GM23248 (cell line): ENCODE results near the gene MACROD2.

ENCODE experiments used
- EZH2 ChIP-seq: fragments of 200-600 bp; sonication (generic); IDR thresholded peaks from 2 replicates; pipeline ENCODE4 v1.6.1; 2018; ENCODE audit warnings: antibody characterized with exemption, mild to moderate bottlenecking; ENCODE audit not compliant: insufficient read depth, poor library complexity, severe bottlenecking
- EZH2phosphoT487 ChIP-seq: fragments of 200-600 bp; sonication (generic); IDR thresholded peaks from 2 replicates; pipeline ENCODE4 v1.6.1; 2018; ENCODE audit warnings: antibody characterized with exemption, moderate library complexity, mild to moderate bottlenecking, low read depth; ENCODE audit not compliant: insufficient read depth

DNA sequence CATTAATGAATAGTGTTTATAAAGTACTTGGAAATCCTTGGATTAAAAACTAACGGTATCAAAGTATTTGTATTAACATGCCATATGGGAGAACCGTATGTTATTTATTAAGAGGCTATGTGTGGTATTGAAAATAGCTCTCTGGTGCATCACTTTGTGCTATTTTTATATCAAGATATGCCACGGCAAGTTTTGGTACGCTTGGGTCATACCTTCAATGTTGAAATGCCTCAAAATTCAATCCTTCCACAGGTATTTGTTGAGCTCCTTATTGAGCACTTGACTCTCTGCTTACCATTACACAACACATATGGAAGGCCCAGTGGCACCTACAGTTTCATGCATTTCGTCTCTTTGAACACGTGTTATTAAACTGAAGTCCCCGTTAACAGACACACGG lies 1930.1 kb downstream of the MACROD2 start:
- TF ChIP-seq EZH2, result no peak
- TF ChIP-seq EZH2phosphoT487, result no peak
